NCI-H1694 (cell line): ENCODE measurements around the gene EPN2.
A peak's percentile ranks its signal among the peaks of the same experiment; 100 is the strongest.

Experiments
- DNase-seq: peaks from one replicate; lab custom pipeline; 2025; lab: John Stamatoyannopoulos, UW

EPN2 gene

GRCh38 chr17:19331134-19331533 lies 94.0 kb downstream of the EPN2 start:
- no peak for DNase-seq

GRCh38 chr17:19331543-19332245 lies 94.5 kb downstream of the EPN2 start:
- no peak for DNase-seq

- DNase-seq: no peak
Measured at GRCh38 chr17:19332371-19333131, 95.4 kb downstream of the EPN2 start.

GRCh38 chr17:19333132-19333440 lies 95.9 kb downstream of the EPN2 start:
- DNase-seq: no peak

- no peak for DNase-seq
Measured at GRCh38 chr17:19333736-19334290, 96.6 kb downstream of the EPN2 start.

DNA sequence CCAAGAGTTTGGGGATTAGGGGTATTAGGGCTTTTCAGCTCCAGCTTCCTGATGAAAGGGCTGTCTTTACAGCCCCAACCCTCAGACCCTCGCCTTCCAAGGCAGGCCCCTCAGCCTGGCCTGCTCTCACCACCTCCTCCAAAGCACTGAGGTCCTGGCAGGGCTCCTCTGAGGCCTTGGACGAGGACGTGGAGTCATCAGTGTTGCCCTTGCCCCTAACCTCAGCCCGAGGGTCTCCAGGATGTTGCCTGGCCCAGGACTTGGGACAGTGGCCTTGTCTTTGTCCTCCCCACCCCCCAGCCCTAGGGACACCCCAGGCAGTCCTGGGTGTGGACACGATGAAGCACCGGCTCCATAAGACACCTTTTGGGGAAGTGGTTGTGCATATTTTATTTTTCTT lies 97.2 kb downstream of the EPN2 start:
- DNase-seq: no peak

- no peak for DNase-seq
Measured at GRCh38 chr17:19335951-19336631, 98.9 kb downstream of the EPN2 start.

- no peak for DNase-seq
Measured at GRCh38 chr17:19336938-19337711, 100.0 kb downstream of the EPN2 start.

- no peak for DNase-seq
Measured at GRCh38 chr17:19337712-19338023, 100.5 kb downstream of the EPN2 start.

DNA sequence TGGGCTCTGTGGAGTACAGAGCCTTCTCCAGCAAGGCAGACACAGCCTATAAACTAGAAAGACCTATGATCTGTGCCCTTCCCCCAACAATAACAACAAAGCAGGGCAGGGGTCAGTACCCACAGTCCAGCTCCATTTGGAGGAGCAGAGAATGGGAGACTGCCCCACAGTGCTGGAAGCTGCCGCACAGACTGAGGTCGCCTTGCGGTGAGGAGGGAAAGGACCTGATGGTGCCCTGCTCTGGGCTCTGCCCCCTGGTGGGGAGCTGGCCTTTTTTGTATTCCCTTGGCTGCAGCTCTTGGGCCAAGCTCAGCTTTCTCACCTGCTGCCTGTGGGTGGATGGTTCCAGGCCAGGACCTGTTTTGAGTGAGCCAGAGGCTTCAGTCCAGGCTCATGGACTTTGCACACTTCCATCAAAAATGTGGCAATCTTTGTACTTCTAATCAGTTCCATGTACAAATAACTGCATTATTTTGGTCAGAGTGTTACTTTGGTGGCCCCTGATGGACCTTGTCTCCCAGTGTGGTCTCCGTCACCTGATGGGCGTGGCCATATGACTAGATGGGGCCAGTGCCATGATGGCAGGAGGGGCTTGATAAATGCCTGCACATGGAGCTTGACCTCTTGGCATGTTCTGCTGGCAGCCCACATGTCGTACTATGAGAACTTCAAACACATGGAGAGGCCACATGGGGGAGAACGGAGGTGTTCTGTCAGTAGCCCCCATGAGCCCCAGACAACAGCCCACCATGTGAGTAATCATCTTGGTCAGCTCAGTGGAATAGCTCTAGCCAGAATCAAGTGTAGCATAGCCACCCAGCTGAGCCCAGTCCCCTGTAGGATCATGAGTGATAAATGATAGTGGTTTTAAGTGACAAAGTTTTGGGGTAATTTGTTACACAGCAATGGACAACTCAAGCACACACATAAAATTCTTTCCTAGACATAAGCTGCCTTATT lies 101.1 kb downstream of the EPN2 start:
- peak; percentile 32 for DNase-seq

GRCh38 chr17:19339341-19339815 lies 102.2 kb downstream of the EPN2 start:
- no peak for DNase-seq

DNA sequence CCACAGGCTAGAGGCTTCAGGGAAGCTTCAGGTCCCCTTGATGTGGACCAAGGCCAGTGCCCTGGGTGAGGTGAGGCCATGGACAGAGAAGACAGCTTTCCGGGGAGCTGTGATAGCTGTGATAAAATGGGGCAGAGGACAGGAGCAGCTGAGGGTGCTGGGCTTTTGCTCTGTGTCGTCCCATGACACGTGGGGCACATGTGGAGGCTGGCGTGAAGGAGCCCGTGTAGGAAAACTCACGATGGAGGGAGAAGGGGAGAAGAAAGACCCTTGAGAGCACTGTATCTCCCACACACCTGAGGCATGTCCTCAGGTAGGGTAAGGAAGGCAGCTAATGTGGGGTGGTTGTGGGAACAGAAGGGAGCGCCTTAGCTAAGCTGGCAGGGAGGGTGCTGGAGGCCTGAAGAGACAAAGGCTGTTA lies 104.1 kb downstream of the EPN2 start:
- no peak for DNase-seq

GRCh38 chr17:19341641-19342610 lies 104.8 kb downstream of the EPN2 start:
- no peak for DNase-seq

DNA sequence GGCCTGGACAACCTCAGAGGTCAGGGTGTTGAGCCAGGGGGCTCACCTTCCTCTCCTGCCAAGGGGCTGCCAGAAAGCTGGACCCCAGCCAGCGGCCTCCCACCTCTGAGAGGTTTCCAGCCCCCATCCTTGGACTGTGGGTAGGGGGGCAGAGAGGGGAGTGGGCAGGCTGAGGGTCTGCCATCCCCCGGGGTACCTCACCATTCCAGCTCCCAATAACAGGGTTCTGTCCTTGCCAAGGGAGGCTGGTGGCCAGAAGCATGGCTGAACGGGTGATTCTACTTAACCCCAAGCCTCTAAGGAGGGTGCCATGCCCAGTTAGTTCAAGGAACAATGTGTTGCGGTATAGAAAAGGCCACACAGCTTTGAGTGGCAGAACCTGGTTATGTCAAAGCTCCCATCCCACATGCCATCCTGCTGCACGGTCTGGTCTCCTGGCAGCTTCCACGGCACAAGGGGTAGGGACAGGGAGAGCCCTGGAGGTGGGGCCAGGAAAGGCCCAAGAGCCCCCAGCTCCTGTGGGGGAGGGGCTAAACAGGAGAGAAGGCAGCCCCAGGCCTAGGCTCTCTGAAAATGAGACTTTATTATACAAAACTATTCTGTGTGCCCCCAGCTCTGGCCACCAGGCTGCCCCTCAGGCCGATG lies 105.6 kb downstream of the EPN2 start:
- DNase-seq: no peak

- DNase-seq: no peak
Measured at GRCh38 chr17:19343256-19343630, 106.1 kb downstream of the EPN2 start.

GRCh38 chr17:19343671-19344151 lies 106.5 kb downstream of the EPN2 start:
- DNase-seq: no peak

- no peak for DNase-seq
Measured at GRCh38 chr17:19344311-19345066, 107.3 kb downstream of the EPN2 start.

- no peak for DNase-seq
Measured at GRCh38 chr17:19345067-19345460, 107.9 kb downstream of the EPN2 start.
